Activated T-helper 1 cell treated with anti-CD3 and anti-CD28 coated beads, Interleukin-2, amount 50 U/mL, for 16 hours (primary cell): ENCODE data around the gene ERMP1.
"Not testable (repeated sequence)": the region's sequence is repeated elsewhere in the genome, so short reads cannot be mapped to it uniquely, and the experiment has no call there.

Experiments
- DNase-seq, 2 donors: peaks; one replicate each; pipeline ENCODE4 v3.0.0-alpha.2; 2020; ENCODE audit warnings: low read depth in 1 of 2, low spot score in 1 of 2

ERMP1 gene, protein sequence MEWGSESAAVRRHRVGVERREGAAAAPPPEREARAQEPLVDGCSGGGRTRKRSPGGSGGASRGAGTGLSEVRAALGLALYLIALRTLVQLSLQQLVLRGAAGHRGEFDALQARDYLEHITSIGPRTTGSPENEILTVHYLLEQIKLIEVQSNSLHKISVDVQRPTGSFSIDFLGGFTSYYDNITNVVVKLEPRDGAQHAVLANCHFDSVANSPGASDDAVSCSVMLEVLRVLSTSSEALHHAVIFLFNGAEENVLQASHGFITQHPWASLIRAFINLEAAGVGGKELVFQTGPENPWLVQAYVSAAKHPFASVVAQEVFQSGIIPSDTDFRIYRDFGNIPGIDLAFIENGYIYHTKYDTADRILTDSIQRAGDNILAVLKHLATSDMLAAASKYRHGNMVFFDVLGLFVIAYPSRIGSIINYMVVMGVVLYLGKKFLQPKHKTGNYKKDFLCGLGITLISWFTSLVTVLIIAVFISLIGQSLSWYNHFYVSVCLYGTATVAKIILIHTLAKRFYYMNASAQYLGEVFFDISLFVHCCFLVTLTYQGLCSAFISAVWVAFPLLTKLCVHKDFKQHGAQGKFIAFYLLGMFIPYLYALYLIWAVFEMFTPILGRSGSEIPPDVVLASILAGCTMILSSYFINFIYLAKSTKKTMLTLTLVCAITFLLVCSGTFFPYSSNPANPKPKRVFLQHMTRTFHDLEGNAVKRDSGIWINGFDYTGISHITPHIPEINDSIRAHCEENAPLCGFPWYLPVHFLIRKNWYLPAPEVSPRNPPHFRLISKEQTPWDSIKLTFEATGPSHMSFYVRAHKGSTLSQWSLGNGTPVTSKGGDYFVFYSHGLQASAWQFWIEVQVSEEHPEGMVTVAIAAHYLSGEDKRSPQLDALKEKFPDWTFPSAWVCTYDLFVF

DNA sequence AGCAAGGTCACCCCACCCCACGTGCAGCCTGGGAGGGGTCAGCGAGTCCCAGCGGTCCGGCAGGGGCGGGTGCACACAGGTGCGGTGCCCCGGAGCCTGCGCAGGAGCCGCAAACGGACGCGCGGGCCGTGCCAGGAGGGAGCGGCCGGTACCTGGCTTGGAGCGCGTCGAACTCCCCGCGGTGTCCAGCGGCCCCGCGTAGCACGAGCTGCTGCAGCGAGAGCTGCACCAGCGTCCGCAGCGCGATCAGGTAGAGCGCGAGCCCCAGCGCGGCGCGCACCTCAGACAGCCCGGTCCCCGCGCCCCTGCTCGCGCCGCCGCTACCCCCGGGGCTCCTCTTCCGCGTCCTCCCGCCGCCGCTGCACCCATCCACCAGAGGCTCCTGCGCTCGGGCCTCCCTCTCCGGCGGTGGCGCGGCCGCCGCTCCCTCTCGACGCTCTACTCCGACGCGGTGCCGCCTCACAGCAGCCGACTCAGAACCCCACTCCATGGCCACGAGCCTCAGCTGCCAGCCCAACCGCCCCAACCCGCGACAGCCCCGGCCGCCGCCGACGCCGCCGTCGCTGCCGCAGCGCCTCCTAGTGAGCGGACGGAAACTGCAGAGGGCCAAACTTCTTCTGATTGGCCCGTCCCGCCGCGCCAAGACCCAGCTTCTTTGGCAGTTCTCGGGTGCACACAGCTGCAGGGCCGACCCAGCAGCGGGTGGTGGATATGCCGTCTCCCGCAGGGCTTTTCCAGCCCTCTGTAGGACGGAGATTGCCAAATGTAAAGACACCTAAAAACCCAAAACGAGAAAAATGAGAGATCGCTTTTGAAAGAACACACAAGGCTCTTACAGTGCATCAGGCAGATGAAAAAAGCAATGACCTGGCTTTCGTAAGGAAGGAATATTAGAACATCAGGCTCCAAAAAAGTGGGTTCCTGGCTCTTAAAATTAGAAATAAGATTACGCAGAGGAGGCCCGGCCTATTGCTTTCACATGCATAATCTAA lies at the start of gene ERMP1:
Gene ERMP1, minus strand, starts transcription at position 580 of the 992 bp plus-strand sequence. Its CDS starts 90 bp downstream, at position 490.
- DNase-seq = peak; percentile 84 to 86

DNA sequence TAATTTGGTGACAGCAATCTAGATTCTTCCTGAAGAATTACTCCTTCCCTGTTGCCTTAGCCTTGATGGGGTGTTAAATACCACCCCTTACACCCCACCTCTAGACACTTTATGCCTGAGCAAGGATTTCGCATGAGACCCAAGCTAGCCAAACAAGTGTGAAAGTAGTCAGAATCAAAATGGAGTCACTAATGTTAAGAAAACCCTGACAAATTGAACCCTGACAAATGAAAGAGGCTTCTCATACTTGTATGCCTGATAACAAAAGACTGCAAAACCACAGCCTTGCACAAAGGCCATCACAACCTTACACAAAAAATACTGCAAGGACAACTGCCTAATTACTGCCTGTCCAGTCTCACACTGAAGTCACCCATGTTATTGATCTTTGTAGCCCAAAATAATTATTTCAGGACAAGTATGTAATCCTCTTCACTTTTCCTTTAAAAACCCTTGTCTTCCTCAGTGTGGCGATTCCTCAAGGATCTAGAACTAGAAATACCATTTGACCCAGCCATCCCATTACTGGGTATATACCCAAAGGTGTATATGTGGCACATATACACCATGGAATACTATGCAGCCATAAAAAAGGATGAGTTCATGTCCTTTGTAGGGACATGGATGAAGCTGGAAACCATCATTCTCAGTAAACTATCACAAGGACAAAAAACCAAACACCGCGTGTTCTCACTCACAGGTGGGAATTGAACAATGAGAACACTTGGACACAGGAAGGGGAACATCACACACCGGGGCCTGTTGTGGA lies 49.5 kb upstream of the ERMP1 start:
- not testable (repeated sequence) for DNase-seq

DNA sequence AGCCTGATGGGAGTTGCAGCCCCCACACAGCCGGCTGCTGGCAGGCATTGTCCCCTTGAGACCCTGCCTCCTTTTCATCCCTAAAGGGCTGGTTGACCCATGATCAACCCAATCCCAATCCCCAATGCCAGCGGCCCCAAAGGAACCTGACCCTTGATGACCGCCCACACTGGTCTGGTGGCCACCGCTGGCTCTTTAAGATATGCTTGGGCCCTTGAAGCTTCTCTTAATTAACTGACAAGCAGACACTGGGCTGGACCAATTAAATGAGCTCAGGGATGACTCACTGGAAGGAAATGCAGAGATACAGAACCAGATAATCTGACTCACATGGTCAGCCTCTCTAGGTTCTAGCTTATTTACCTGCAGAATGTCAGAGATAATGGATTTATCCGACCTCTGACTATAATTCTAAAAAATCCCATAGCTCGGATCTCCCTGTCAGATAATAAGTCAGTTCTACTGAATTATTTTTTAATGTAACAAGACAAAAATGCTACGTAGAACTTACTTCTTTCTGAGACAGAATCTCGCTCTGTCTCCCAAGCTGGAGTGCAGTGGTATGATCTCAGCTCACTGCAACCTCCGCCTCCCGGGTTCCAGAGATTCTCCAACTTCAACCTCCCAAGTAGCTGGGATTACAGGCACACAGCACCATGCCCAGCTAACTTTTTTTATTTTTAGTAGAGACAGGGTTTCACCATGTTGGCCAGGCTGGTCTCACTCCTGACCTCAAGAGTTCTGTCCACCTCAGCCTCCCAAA lies 46.7 kb upstream of the ERMP1 start:
- DNase-seq = no peak

DNA sequence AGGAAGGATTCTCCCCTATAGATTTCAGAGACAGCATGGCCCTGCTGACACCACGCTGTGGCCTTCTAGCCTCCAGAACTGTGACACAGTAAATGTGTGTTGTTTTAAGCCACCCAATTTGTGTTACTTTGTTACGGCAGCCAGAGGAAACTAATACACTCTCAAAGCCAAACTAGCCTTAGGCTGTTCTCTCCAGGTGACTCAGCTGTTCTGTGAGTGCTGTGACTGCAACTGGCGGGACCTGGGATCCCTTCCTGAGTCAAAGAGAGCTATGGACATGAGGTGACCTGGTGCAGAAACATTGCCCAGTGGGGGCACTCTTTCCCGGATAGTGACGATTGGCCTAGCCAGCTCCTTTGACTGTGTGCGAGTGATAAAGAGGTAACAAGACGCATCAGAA lies 43.8 kb upstream of the ERMP1 start:
- no peak for DNase-seq

DNA sequence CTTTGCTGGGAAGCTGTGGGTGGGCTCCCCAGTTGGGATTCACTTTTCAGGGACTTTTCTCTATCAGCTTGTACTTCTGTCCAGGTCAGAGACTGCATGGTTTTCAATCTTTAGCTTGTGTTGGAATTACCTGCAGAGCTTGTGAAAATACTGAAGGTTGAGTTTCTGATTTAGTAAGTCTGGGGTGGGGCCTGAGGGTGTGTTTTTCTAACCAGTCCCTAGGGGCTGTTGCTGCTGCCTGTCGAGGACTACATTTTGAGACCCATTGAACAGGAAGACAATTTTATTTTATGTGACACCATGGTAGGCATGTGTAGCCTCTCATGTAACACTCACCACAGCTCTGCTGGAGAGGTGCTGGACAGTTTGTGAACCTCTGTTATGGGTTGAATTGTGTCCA lies 43.1 kb upstream of the ERMP1 start:
- DNase-seq = no peak

- no peak for DNase-seq
These were observed 41.1 kb upstream of the ERMP1 start for GRCh38 chr9:5874048-5874447.

DNA sequence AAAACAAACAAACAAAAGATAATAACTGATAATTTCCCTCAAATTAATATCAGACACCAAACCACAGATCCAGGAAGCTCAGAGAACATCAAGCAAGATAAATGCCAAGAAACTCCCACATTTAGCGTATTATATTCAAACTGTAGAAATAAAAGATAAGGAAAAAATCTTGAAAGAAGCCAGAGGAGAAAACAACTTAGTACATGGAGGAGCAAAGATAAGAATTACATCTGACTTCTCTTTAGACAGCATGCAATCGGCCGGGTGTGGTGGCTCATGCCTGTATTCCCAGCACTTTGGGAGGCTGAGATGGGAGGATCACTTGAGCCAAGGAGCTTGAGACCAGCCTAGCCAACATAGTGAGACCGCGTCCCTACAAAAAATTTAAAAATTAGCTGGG lies 40.5 kb upstream of the ERMP1 start:
- no peak for DNase-seq

DNA sequence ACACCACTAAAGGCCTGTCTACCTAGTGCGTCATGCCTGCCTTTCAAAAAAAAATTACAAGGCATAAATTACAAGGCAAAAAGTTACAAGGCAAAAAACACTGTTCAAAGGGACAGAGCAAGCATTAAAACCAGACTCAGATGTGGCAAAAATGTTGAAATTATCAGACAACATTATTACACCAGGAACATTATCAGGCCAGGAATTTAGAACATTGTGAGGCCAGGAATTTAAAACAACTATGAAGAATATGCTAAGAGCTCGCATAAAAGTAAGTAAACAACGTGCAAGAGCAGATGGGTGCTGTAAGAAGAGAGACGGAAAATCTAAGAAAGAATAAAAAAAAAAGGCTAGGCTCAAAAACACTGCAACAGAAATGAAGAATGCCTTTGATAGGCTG lies 39.6 kb upstream of the ERMP1 start:
- DNase-seq = no peak

DNA sequence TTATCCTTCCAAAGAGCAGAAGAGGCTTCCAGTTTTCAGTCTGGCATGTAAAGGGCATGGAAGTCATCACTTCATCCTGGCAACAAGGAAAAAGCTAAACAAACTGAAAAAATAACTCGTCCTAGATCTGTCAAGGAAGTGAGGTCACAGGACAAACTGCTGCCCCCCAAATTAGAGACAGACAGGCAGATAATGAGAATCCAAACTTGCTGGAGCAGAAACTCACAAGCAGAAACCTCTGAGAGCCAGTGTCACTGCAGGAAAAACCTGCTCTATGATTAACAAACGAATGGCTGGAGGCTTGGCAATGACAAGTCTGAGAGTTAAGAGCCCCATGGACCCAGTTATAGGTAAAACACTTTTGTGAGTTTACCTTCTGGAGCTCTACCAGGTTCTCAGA lies 38.9 kb upstream of the ERMP1 start:
- DNase-seq = no peak

GRCh38 chr9:5870691-5871090 lies 37.8 kb upstream of the ERMP1 start:
- DNase-seq = no peak

GRCh38 chr9:5870020-5870339 lies 37.1 kb upstream of the ERMP1 start:
- DNase-seq = no peak

DNA sequence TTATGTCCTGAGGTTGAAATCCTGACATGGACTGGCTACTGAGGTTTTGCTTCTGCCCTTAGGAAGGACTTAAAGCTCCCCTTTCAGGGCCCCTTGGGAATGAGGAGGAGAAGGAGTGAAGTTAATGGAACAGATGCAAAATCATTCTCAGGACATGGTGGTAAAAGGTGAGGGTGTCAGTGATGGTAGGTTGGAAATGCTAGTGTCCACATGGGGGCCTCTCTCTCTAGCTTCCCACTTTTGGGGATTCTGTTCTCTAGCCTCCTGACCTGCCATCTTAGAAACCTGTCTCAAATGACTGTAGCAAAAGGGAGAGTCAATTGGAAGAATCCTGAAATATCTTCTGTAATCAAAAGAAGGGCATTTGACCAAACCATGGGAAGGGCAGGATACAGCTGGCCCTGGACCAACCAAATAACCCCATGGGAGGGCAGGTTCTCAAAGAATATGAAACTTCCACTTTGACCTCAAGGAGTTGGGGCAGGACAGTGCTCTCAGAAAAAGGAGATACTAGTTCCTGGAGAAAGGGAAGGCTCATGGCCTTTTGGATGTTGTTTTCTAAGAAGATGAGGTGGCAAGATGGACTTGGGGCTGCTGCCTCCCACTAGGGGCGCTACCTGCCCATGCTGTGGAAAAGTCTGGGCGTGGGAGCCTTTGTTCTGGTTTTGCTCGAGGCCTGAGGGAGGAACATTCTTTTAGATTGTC lies 36.5 kb upstream of the ERMP1 start:
- no peak for DNase-seq

DNA sequence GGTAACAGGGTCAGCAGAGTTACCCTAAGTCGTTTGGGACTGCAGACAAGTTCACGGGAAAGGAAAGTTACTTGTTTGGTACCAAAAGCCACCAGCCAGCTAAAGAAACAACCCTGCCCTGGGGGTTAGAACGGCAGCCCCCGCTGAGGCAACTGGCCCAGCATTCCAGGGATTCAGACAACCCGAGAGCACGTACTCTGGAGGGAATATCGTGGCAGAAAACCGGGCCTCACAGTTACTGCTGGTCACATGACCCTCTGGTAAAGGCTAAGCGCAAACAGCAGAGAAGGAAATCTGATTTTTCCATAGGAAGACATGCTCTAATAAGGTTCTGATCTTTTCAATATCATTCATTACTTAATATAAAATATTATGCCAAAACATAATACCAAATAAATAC lies 35.3 kb upstream of the ERMP1 start:
- no peak for DNase-seq

DNA sequence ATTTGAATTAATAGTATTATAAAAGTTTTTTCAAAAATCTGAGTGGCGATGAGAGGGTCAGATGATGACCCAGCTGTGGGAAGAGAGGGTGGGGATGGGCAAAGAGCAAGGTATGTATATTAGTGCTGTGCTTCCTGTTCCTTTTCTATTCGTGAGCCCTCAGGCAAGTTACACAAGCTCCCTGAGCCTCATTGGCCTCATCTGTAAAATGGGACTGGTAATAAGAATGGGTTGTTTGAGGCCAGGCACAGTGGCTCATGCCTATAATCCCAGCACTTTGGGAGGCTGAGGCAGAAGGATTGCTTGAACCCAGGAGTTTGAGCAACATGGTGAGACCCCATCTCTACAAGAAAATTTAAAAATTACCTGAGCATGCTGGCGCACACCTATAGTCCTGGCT lies 33.8 kb upstream of the ERMP1 start:
- no peak for DNase-seq

- DNase-seq = no peak
These were observed 33.4 kb upstream of the ERMP1 start for GRCh38 chr9:5866272-5866671.

DNA sequence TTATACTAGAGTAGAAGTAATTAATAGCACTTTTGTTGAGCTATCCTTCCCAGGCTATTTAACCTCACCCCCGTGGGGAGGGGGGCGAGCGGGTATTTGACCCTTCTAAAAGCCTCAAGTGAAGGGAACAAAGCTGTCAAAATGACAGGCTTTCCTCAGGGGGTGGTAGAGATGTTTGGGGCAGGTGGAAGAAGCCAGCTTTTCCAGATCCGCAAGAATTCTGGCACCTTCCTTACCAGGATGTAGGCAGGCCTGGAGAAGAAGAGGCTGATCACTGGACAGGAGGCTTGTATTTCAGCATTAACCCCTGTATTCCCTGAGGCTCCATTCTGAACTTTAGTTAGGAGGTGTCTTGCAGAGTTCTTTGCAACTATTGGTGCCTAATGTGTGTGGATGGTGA lies 31.5 kb upstream of the ERMP1 start:
- no peak for DNase-seq

DNA sequence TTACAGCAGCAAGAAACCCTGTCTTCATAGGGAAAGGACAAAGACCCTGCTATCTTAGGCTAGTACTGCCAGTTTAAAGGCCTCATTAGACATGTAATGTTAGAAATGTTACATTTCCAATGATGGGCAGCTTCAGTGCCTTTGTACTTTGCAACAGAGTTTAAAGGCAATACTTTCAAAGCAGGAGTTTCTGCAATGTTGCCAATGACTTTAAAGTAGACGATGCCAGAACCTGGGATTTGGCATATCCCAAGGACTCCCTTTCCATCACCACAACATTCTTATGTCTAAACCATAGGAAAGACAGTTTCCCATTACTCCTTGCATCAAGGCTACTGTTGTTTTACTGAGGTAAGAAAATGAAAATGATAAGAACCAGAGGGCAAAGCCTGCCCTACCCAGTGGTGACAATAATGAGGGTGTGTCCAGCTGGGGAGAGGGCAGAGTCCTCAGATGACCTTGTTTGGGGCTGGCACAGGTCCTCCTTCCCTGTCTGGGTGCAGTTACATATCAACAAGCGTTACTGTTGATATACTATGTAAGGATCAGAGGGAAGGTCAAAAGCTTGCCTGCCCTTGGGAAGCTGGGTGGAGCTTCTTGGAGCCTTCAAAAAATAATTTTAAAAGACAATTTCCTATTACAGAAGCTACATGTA lies 30.3 kb upstream of the ERMP1 start:
- DNase-seq = no peak

- no peak for DNase-seq
These were observed 25.9 kb upstream of the ERMP1 start for GRCh38 chr9:5858833-5859232.

- DNase-seq = no peak
These were observed 25.0 kb upstream of the ERMP1 start for GRCh38 chr9:5857928-5858327.
